Activated naive CD4-positive, alpha-beta T cell treated with Interleukin-2 at 50 U/mL for 16 hours (primary cell): ENCODE data around the gene PUM2.
"Not testable (repeated sequence)": the region's sequence is repeated elsewhere in the genome, so short reads cannot be mapped to it uniquely, and the experiment has no call there.

Source experiments
- DNase-seq: peaks from one replicate; pipeline ENCODE4 v3.0.0-alpha.2; 2020

Gene PUM2

GRCh38 chr2:20282916-20283592 is 67.6 kb downstream of the PUM2 start:
- no peak for DNase-seq

GRCh38 chr2:20281876-20282275 is 68.8 kb downstream of the PUM2 start:
- no peak for DNase-seq

- no peak for DNase-seq
These were observed 77.6 kb downstream of the PUM2 start for GRCh38 chr2:20273042-20273441.

GRCh38 chr2:20268317-20268716 is 82.3 kb downstream of the PUM2 start:
- not testable (repeated sequence) for DNase-seq

- no peak for DNase-seq
These were observed 83.1 kb downstream of the PUM2 start for GRCh38 chr2:20267529-20267928.

- DNase-seq = no peak
These were observed 86.0 kb downstream of the PUM2 start for GRCh38 chr2:20264629-20265028.

- no peak for DNase-seq
These were observed 93.2 kb downstream of the PUM2 start for GRCh38 chr2:20257411-20257810.

- no peak for DNase-seq
These were observed 95.9 kb downstream of the PUM2 start for GRCh38 chr2:20254731-20255130.

GRCh38 chr2:20250436-20250835 is 100.2 kb downstream of the PUM2 start:
- no peak for DNase-seq

- no peak for DNase-seq
These were observed 101.5 kb downstream of the PUM2 start for GRCh38 chr2:20249170-20249569.

- DNase-seq = no peak
These were observed 103.6 kb downstream of the PUM2 start for GRCh38 chr2:20247084-20247483.

GRCh38 chr2:20243637-20244036 is 107.0 kb downstream of the PUM2 start:
- DNase-seq = not testable (repeated sequence)

GRCh38 chr2:20242727-20243377 is 107.8 kb downstream of the PUM2 start:
- no peak for DNase-seq

- DNase-seq = no peak
These were observed 108.5 kb downstream of the PUM2 start for GRCh38 chr2:20241973-20242726.

GRCh38 chr2:20240291-20240690 is 110.4 kb downstream of the PUM2 start:
- DNase-seq = not testable (repeated sequence)

GRCh38 chr2:20236496-20236895 is 114.1 kb downstream of the PUM2 start:
- DNase-seq = no peak

- no peak for DNase-seq
These were observed 114.9 kb downstream of the PUM2 start for GRCh38 chr2:20235655-20236305.

- not testable (repeated sequence) for DNase-seq
These were observed 116.0 kb downstream of the PUM2 start for GRCh38 chr2:20234597-20234996.

- DNase-seq = no peak
These were observed 117.8 kb downstream of the PUM2 start for GRCh38 chr2:20232837-20233207.

GRCh38 chr2:20231598-20232026 is 119.0 kb downstream of the PUM2 start:
- no peak for DNase-seq

- no peak for DNase-seq
These were observed 119.5 kb downstream of the PUM2 start for GRCh38 chr2:20231159-20231558.

- no peak for DNase-seq
These were observed 120.6 kb downstream of the PUM2 start for GRCh38 chr2:20230114-20230425.

- no peak for DNase-seq
These were observed 121.1 kb downstream of the PUM2 start for GRCh38 chr2:20229322-20230113.
